Fibroblast of lung (primary cell): ENCODE data around the gene SLC6A1. TPM values are rescaled to one million over a fixed set of nuclear protein-coding genes. Genes with fewer than 3 reads are reported as not detected.

Source experiments
- DNase-seq, 2 donors: peaks; one replicate each; pipeline versions ENCODE4 v3.0.0 to v3.0.0-alpha.2; 2010; ENCODE audit warnings: low read depth in 2 of 2
- H2AFZ ChIP-seq: 2 replicates; pipeline ENCODE4 v1.5.1; 2012; ENCODE audit warnings: low read length, control low read depth, inconsistent platforms
- H3K27ac ChIP-seq: 2 replicates; pipeline ENCODE4 v1.5.1; 2011; ENCODE audit warnings: low read length, control low read depth; ENCODE audit not compliant: insufficient read depth
- H3K27me3 ChIP-seq: 2 replicates; pipeline ENCODE4 v1.5.1; 2011; ENCODE audit warnings: mild to moderate bottlenecking, low read length; ENCODE audit not compliant: control insufficient read depth, insufficient read depth
- H3K36me3 ChIP-seq: 2 replicates; pipeline ENCODE4 v1.5.1; 2011; ENCODE audit warnings: low read length; ENCODE audit not compliant: control insufficient read depth, insufficient read depth
- H3K4me1 ChIP-seq: 2 replicates; pipeline ENCODE4 v1.5.1; 2011; ENCODE audit warnings: low read length; ENCODE audit not compliant: control insufficient read depth, insufficient read depth; ENCODE audit errors: extremely low read depth
- H3K4me2 ChIP-seq: 2 replicates; pipeline ENCODE4 v1.5.1; 2011; ENCODE audit warnings: low read length, control low read depth; ENCODE audit not compliant: insufficient read depth; ENCODE audit errors: extremely low read depth
- H3K4me3 ChIP-seq, 4 experiments: fragments of 200-600 bp in 1 of 4; sonication (generic) in 1 of 4; replicated peaks in 1 of 4; 2 replicates each; pipeline ENCODE4 v1.5.1; 2011 to 2016; ENCODE audit warnings: low read length in 4 of 4, low read depth in 3 of 4, mild to moderate bottlenecking in 3 of 4, control low read depth in 2 of 4, inconsistent platforms in 1 of 4, mixed read lengths in 1 of 4; ENCODE audit not compliant: insufficient read depth in 1 of 4; ENCODE audit errors: control extremely low read depth in 1 of 4
- H3K79me2 ChIP-seq: 2 replicates; pipeline ENCODE4 v1.5.1; 2012; ENCODE audit warnings: mild to moderate bottlenecking, low read length, inconsistent platforms; ENCODE audit not compliant: control insufficient read depth, insufficient read depth
- H3K9ac ChIP-seq: 2 replicates; pipeline ENCODE4 v1.5.1; 2011; ENCODE audit warnings: mild to moderate bottlenecking, low read length, control low read depth; ENCODE audit not compliant: insufficient read depth
- H3K9me3 ChIP-seq: 2 replicates; pipeline ENCODE4 v1.5.1; 2012; ENCODE audit warnings: low read depth, low read length; ENCODE audit not compliant: control insufficient read depth, insufficient read depth
- H4K20me1 ChIP-seq: 2 replicates; pipeline ENCODE4 v1.5.1; 2011; ENCODE audit warnings: low read length; ENCODE audit not compliant: control insufficient read depth, insufficient read depth; ENCODE audit errors: extremely low read depth
- EZH2 ChIP-seq: IDR thresholded peaks from 2 replicates; pipeline ENCODE4 v1.5.1; 2012; ENCODE audit warnings: low read length, control low read depth, mild to moderate bottlenecking; ENCODE audit errors: missing control alignments
- polyA plus RNA-seq, 2 donors: library from polyadenylated mRNA; depleted of rRNA in 1 of 2; stranded (reverse) in 1 of 2; unstranded in 1 of 2; fragments of >200 nt; gene quantifications; 2 replicates each; pipeline ENCODE4 v1.2.1, GENCODE V29; 2011 to 2012; ENCODE audit warnings: missing spikeins in 1 of 2
- total RNA-seq: library from RNA; depleted of rRNA; stranded (reverse); fragments of >200 nt; gene quantifications from 2 replicates; pipeline ENCODE4 v1.2.1, GENCODE V29; 2014
- TF ChIP-seq, protein P1 (sequence below), 2 donors: IDR thresholded peaks in 1 of 2; conservative IDR thresholded peaks in 1 of 2; 1 replicate in 1 of 2; 2 replicates in 1 of 2; pipeline ENCODE4 v1.5.1; 2011 to 2012; ENCODE audit warnings: low read length in 2 of 2, control low read depth in 1 of 2, inconsistent platforms in 1 of 2, low read depth in 1 of 2, mild to moderate bottlenecking in 1 of 2

Gene SLC6A1
- total and polyA plus RNA-seq, 2 donors (not counting 1 experiment from before 2014, with no cell fraction given), result not detected

DNA sequence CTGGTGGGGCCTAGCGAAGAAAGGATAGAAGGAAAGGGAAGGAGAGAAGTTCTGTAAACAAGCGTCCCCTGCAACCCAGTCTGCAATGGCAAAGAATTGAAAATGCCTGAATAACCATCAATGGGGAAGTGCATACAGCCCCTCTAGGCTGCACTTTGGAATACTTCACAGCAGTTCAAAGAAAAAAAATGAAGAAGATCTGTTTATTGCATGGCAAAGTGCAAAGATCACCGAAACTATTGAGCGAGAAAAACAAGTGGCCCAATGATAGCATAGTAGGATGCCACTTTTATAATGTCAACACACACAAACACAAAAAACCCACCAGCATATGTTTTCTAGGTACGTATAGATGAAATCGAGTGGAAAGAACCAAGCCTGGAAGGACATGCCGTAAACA is 13.6 kb upstream of the SLC6A1 start:
- H3K27ac ChIP-seq, result no peak overlapping the region
- H3K4me2 ChIP-seq, result no peak overlapping the region
- TF ChIP-seq, protein P1, sequence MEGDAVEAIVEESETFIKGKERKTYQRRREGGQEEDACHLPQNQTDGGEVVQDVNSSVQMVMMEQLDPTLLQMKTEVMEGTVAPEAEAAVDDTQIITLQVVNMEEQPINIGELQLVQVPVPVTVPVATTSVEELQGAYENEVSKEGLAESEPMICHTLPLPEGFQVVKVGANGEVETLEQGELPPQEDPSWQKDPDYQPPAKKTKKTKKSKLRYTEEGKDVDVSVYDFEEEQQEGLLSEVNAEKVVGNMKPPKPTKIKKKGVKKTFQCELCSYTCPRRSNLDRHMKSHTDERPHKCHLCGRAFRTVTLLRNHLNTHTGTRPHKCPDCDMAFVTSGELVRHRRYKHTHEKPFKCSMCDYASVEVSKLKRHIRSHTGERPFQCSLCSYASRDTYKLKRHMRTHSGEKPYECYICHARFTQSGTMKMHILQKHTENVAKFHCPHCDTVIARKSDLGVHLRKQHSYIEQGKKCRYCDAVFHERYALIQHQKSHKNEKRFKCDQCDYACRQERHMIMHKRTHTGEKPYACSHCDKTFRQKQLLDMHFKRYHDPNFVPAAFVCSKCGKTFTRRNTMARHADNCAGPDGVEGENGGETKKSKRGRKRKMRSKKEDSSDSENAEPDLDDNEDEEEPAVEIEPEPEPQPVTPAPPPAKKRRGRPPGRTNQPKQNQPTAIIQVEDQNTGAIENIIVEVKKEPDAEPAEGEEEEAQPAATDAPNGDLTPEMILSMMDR (conservative IDR thresholded peaks at IDR 0.05 in 1 of 2, IDR thresholded peaks at IDR 0.05 in 1 of 2; ENCODE audit: low read depth in 1 of 2, low read length in 2 of 2), result no peak
- TF ChIP-seq EZH2, result no peak
- DNase-seq, result no peak
- H3K4me1 ChIP-seq, result no peaks in the 10 kb centered on the region
- H3K9ac ChIP-seq, result no peak overlapping the region
- H3K9me3 ChIP-seq, result no peaks in the 10 kb centered on the region
- no peaks in the 10 kb centered on the region for H3K36me3 ChIP-seq
- no peaks in the 10 kb centered on the region for H3K27me3 ChIP-seq
- H3K4me3 ChIP-seq, result no peak overlapping the region
- no peaks in the 10 kb centered on the region for H3K79me2 ChIP-seq
- no peak overlapping the region for H2AFZ ChIP-seq
- H4K20me1 ChIP-seq, result no peaks in the 10 kb centered on the region

DNA sequence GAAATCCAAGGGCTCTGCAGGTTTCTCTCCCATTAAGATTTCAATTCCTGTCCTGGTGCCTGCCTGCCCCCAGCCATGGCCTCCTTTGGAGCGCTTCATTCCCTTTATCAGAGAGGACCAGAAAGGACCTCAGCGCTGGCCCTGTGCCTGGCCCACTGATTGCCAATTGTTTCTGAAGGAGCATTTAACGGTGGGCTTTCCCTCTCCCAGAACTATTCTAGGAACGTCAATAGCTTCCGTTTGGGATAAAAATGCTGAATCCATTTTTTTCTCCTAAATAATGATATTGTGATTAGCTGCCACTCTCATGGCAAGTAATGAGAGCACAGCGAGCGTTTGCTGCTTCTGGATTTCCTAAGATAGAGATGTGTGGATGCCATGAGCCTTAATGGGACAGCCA is 12.2 kb upstream of the SLC6A1 start:
- Histone ChIP-seq H3K27ac (no peak overlapping the region), H3K27me3 (no peaks in the 10 kb centered on the region), H3K36me3 (no peaks in the 10 kb centered on the region), H3K4me1 (no peaks in the 10 kb centered on the region), H3K4me2 (no peak overlapping the region), H3K79me2 (no peaks in the 10 kb centered on the region), H3K4me3 (no peak overlapping the region), H2AFZ (no peak overlapping the region), H3K9me3 (no peaks in the 10 kb centered on the region), H4K20me1 (no peaks in the 10 kb centered on the region), H3K9ac (no peak overlapping the region)
- no peak for DNase-seq
- TF ChIP-seq, protein P1 (conservative IDR thresholded peaks at IDR 0.05 in 1 of 2, IDR thresholded peaks at IDR 0.05 in 1 of 2; ENCODE audit: low read depth in 1 of 2, low read length in 2 of 2), result no peak
- TF ChIP-seq EZH2, result no peak

DNA sequence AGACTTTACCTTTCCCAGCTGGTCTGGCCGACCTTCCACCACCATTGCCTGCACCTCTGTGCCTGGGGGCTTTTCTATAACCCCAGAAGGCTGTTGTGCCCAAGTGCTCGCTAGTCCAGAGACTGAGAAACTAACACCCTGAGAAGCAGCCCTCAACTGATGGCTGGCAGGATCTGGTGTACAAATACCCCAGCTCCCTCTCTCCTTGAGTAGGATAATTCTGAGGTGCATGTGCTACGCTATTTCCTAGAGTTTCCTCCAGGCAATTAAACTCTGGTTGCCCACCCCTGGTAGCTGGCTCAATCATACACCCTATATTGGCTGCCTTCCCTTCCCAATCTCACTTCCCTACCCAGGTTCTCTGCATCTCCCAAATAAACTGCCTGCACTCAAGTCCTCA is 11.5 kb upstream of the SLC6A1 start:
- H3K27ac ChIP-seq, result no peak overlapping the region
- no peak for DNase-seq
- no peak overlapping the region for H2AFZ ChIP-seq

More for the DNA sequence above, 11.5 kb upstream of the SLC6A1 start:
- no peak overlapping the region for H3K9ac ChIP-seq
- H3K9me3 ChIP-seq, result no peaks in the 10 kb centered on the region
- TF ChIP-seq, protein P1 (conservative IDR thresholded peaks at IDR 0.05 in 1 of 2, IDR thresholded peaks at IDR 0.05 in 1 of 2; ENCODE audit: low read depth in 1 of 2, low read length in 2 of 2), result no peak
- no peak for TF ChIP-seq EZH2
- no peaks in the 10 kb centered on the region for H3K27me3 ChIP-seq
- no peaks in the 10 kb centered on the region for H3K36me3 ChIP-seq
- H3K4me2 ChIP-seq, result no peak overlapping the region
- H3K4me1 ChIP-seq, result no peaks in the 10 kb centered on the region
- H3K4me3 ChIP-seq, result no peak overlapping the region
- H3K79me2 ChIP-seq, result no peaks in the 10 kb centered on the region
- no peaks in the 10 kb centered on the region for H4K20me1 ChIP-seq
